H7 (cell line): ENCODE results near the gene PAK3. TPM values are rescaled to one million over a fixed set of nuclear protein-coding genes. Genes with fewer than 3 reads are reported as not detected.
A peak's percentile ranks its signal among the peaks of the same experiment; 100 is the strongest.

Source experiments
- DNase-seq: peaks from one replicate; pipeline ENCODE4 v3.0.0; 2012
- H3K27me3 ChIP-seq: 2 replicates; pipeline ENCODE4 v1.6.0; 2011; ENCODE audit warnings: mild to moderate bottlenecking, low read length; ENCODE audit not compliant: control insufficient read depth, insufficient read depth
- H3K36me3 ChIP-seq: replicated peaks from 2 replicates; pipeline ENCODE4 v1.5.1; 2011; ENCODE audit warnings: low read length; ENCODE audit not compliant: control insufficient read depth, insufficient read depth
- H3K4me3 ChIP-seq: 2 replicates; pipeline ENCODE4 v1.5.1; 2011; ENCODE audit warnings: low read depth, mild to moderate bottlenecking, control low read depth, low read length, moderate library complexity; ENCODE audit not compliant: insufficient read depth
- total RNA-seq: library from RNA; depleted of rRNA; stranded (reverse); fragments of >200 nt; shearing (Covaris generic); gene quantifications from 2 replicates; pipeline ENCODE4 v1.2.3, GENCODE V29; 2014; rRNA removed

The PAK3 gene
- total RNA-seq, 1 experiment from 2014 or later = 1.8 TPM

DNA sequence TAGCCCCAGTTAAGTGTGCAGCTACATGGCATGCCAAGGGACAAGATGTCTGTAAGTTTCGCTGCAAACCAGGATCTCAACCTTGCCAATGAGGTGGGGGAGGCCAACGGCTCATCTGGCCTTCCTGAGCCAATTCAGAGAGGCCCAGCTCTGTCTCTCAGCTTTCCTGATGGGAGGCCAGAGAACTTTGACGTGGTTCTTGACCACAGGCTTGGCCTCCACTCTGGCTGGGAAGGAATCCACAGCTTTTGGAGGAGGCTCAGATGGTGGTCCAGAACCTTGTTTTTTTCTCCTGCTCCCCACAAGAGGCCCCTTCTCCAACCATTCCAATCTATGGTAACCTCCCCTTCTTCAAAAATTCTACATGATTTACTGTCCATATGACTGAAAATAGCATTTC, 164.5 kb downstream of the PAK3 start:
- no peaks in the 10 kb centered on the region for H3K27me3 ChIP-seq
- H3K36me3 ChIP-seq = no peaks in the 10 kb centered on the region
- DNase-seq = no peak
- no peak overlapping the region for H3K4me3 ChIP-seq

DNA sequence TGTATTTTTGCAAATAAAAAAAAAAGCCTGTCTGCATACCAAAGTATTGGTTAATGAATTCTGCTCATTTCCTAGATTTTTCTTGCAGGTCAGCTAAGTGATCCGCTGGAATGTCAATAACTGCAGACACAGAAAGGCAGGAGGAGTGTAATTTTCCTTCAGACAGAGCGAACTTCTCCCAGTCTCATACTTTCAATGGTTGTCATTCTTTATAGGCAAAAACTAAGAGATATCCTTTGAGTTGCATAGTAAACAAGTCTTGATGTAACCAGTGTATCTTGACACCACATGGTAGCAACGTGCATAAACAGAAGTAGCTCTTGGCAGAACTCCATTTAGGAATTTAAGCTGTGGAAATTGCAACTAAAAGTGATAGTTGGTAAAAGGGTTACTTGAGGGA, 166.1 kb downstream of the PAK3 start:
- no peak for DNase-seq
- H3K27me3 ChIP-seq = no peaks in the 10 kb centered on the region
- H3K36me3 ChIP-seq = no peaks in the 10 kb centered on the region
- H3K4me3 ChIP-seq = no peak overlapping the region

DNA sequence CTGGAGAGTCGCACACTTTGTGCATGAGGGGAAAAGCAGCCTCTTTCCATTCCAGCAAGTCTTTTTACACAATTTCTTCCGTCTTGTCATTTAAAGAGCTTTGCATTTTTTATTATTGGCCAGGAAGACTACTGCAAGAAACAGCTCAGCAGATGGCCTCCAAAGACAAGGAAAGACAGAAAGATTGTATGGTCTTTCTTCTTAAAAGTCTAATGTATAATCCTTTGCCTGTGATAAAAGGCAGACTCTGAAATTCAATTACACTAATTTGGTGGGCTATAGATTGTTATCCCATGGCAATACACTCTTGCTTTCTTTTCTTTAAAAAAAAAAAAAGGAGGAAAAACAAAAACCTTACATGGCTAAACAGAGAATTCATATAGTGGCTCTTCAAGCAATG, 168.4 kb downstream of the PAK3 start:
- H3K36me3 ChIP-seq = no peaks in the 10 kb centered on the region
- no peak overlapping the region for H3K4me3 ChIP-seq
- H3K27me3 ChIP-seq = no peaks in the 10 kb centered on the region
- no peak for DNase-seq

DNA sequence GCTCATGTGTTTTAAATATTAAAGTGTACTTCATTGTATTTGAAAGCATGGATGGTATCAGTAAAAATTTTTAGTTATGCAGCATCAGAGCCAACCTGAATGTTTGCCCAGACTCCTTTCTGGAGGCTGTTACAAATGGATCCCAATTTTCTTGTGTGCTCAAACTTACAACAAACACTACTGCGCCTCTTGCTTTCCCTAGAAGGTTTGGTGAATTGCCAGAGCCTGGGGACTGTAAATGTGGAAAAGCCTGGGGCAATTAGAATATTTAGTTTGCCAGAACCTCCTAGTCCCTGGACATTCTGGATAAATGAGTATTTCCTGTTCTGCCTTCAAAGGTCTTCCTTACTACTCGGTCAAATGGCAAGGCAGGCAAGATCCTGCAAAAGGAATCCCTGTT, 169.5 kb downstream of the PAK3 start:
- Histone ChIP-seq H3K27me3 (no peaks in the 10 kb centered on the region), H3K36me3 (no peaks in the 10 kb centered on the region), H3K4me3 (no peak overlapping the region)
- DNase-seq = no peak

DNA sequence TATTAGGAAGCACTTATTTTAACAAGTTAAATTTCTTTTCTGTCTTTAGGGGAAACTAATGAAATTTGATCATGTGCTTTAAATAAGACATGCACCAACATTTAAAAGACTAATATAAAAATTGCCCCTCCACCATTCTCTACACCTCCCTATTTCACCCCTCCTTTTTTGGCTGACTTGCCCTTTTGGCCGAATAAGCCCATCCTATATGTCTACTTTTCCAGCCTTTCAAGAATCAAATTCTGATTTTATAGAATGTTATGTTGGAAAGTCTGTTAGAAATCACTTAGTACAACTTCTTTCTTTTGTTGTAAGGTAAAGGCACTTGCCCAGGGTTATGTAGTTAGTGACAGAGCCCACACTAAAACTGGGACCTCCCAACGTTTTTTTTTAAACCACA, 172.5 kb downstream of the PAK3 start:
- Histone ChIP-seq H3K36me3 (no peaks in the 10 kb centered on the region), H3K4me3 (no peak overlapping the region), H3K27me3 (no peaks in the 10 kb centered on the region)
- DNase-seq = no peak

DNA sequence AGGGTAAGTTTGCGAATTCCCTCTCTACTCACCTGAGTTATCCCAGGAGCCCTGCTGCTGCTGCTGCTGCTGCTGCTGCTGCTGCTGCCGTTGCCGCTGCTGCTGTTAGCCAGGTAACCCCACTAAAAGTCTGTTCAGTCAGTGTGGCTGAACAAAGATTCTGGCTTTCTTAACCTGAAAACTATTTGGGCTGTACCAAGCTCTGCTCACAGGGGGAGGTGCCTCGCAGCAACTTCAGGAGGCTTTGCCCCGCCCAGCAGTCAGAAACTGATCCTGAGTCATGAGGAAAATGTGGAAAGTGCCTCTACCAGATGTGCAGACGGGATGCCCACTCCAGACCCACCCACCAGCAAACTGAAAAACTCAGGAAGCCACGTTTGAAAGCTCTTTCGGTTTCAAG, 174.3 kb downstream of the PAK3 start, which contains the start of gene CAPN6:
Gene CAPN6, minus strand, starts transcription at position 145 of the 400 bp plus-strand sequence. CDS start 6,547 bp downstream, outside the sequence.
- Histone ChIP-seq H3K36me3 (no peaks in the 10 kb centered on the region), H3K27me3 (no peaks in the 10 kb centered on the region), H3K4me3 (no peak within 1 kb of the TSS)
- peak; percentile 46 for DNase-seq

Other genes starting within 250 kb of the PAK3 start
- 0.70 and 1.7 TPM in 2 replicates for gene CAPN6, start 174.3 kb downstream of the PAK3 start, total RNA-seq